ENCODE measurements around the gene KASH5. TPM values are rescaled to one million over a fixed set of nuclear protein-coding genes. Genes with fewer than 3 reads are reported as not detected.

Gene KASH5, protein sequence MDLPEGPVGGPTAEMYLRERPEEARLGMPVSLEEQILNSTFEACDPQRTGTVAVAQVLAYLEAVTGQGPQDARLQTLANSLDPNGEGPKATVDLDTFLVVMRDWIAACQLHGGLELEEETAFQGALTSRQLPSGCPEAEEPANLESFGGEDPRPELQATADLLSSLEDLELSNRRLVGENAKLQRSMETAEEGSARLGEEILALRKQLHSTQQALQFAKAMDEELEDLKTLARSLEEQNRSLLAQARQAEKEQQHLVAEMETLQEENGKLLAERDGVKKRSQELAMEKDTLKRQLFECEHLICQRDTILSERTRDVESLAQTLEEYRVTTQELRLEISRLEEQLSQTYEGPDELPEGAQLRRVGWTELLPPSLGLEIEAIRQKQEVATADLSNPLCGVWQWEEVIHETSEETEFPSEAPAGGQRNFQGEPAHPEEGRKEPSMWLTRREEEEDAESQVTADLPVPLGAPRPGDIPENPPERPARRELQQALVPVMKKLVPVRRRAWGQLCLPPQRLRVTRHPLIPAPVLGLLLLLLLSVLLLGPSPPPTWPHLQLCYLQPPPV
- not detected in 2 replicates for total RNA-seq
- long read RNA-seq: 0 reads

DNA sequence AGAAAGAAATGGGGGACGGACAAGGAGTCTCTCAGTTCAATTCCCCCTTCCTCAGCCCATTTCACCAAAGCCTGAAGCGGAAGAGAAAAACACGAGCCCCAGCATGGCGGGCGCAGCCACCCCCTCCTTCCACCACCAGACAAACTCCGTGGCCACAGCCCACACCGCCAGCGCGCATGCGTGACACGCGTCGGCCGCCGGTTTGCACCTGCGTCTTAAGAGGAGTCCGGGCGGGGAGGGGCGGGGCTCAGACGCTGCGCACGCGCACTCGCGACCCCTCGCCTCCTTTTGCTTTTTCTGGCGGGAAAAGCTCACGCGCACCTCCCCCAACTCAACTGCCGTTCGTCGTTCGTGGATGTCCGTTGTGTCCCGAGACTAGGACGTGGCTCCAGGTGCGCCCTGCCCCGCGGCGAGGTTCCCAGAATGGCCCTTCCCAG is at the start of gene KASH5:
Gene KASH5, plus strand, starts transcription at position 314 of the 437 bp plus-strand sequence. CDS start 2,635 bp downstream, outside the sequence.
- TF ChIP-seq, protein P1, sequence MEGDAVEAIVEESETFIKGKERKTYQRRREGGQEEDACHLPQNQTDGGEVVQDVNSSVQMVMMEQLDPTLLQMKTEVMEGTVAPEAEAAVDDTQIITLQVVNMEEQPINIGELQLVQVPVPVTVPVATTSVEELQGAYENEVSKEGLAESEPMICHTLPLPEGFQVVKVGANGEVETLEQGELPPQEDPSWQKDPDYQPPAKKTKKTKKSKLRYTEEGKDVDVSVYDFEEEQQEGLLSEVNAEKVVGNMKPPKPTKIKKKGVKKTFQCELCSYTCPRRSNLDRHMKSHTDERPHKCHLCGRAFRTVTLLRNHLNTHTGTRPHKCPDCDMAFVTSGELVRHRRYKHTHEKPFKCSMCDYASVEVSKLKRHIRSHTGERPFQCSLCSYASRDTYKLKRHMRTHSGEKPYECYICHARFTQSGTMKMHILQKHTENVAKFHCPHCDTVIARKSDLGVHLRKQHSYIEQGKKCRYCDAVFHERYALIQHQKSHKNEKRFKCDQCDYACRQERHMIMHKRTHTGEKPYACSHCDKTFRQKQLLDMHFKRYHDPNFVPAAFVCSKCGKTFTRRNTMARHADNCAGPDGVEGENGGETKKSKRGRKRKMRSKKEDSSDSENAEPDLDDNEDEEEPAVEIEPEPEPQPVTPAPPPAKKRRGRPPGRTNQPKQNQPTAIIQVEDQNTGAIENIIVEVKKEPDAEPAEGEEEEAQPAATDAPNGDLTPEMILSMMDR (IDR thresholded peaks at IDR 0.05; ENCODE audit: unreplicated experiment): no peak
- Mint-ChIP-seq H3K4me3 (ENCODE audit: low read depth) (no peak within 1 kb of the TSS), H3K27me3 (peaks cover 23% of the 10 kb centered on the region), H3K36me3 (ENCODE audit: insufficient read depth) (no peaks in the 10 kb centered on the region), H3K4me1 (ENCODE audit: low read depth) (no peaks in the 10 kb centered on the region), H3K27ac (no peak within 1 kb of the TSS), H3K9me3 (ENCODE audit: low read depth) (peaks cover 3% of the 10 kb centered on the region)
- no peak for DNase-seq (ENCODE audit: low spot score, unreplicated experiment)

DNA sequence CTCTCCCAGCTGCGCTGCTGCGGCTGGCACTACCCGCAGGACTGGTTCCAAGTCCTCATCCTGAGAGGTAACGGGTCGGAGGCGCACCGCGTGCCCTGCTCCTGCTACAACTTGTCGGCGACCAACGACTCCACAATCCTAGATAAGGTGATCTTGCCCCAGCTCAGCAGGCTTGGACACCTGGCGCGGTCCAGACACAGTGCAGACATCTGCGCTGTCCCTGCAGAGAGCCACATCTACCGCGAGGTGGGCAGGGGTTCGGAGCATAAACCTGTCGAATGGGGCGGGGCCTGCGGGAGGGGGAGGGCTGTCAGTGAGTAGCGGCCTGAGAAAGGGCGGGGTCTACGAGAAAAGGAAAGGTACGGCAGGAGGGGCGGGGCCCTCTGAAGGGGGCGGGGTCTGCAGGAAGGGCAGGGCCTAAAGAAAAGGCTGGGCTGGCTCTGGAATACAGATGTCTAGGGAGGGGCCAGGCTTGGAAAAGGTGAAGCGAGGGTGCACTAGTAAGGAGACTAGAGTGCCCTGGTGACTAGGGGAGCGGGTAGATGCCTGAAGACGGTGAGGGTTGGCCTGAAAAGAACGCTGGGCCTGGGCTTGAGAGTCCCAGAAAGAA is 49.3 kb upstream of the KASH5 start:
- TF ChIP-seq, protein P1 (IDR thresholded peaks at IDR 0.05; ENCODE audit: unreplicated experiment): peak; percentile 19
- Mint-ChIP-seq H3K36me3 (ENCODE audit: insufficient read depth) (peaks cover 34% of the 10 kb centered on the region), H3K4me3 (ENCODE audit: low read depth) (peak overlapping the region; percentile 55), H3K9me3 (ENCODE audit: low read depth) (no peaks in the 10 kb centered on the region), H3K4me1 (ENCODE audit: low read depth) (peaks cover 15% of the 10 kb centered on the region), H3K27ac (peak overlapping the region; percentile 87), H3K27me3 (no peaks in the 10 kb centered on the region)
- peak; percentile 88 for DNase-seq (ENCODE audit: low spot score, unreplicated experiment)

- Mint-ChIP-seq H3K9me3 (ENCODE audit: low read depth) (no peaks in the 10 kb centered on the region), H3K27me3 (no peaks in the 10 kb centered on the region), H3K4me1 (ENCODE audit: low read depth) (peaks cover 15% of the 10 kb centered on the region), H3K27ac (peak overlapping the region; percentile 87), H3K4me3 (ENCODE audit: low read depth) (no peak overlapping the region), H3K36me3 (ENCODE audit: insufficient read depth) (peaks cover 38% of the 10 kb centered on the region)
- peak; percentile 44 for DNase-seq (ENCODE audit: low spot score, unreplicated experiment)
- TF ChIP-seq, protein P1 (IDR thresholded peaks at IDR 0.05; ENCODE audit: unreplicated experiment): no peak
Observed at GRCh38 chr19:49339301-49340068, 48.6 kb upstream of the KASH5 start.

DNA sequence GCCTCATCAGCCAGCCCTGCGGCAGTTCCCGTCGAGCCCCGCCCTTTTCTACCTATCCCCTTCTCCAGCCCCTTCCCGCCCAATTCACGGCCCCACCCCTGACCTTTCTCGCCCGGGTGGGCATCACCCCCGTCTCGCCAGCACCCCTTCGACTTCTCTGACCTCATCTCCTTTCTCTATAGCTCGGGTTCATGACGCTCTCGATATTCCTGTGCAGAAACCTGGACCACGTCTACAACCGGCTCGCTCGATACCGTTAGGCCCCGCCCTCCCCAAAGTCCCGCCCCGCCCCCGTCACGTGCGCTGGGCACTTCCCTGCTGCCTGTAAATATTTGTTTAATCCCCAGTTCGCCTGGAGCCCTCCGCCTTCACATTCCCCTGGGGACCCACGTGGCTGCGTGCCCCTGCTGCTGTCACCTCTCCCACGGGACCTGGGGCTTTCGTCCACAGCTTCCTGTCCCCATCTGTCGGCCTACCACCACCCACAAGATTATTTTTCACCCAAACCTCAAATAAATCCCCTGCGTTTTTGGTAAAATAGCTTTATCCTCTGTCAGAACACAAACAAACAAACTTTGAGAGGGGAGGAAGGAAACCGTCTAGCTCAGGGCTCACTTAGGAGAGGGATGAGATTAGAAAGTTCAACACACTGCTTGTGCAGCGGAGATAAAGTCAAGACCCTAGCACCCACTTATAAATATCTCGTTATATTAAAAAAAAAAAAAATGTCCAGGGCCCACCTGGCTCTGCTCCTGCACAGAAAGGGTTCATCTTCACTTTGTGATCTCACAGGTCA is 47.8 kb upstream of the KASH5 start:
- no peak for DNase-seq (ENCODE audit: low spot score, unreplicated experiment)
- Mint-ChIP-seq H3K27ac (peak overlapping the region; percentile 93), H3K4me1 (ENCODE audit: low read depth) (peaks cover 15% of the 10 kb centered on the region), H3K27me3 (no peaks in the 10 kb centered on the region), H3K4me3 (ENCODE audit: low read depth) (peak overlapping the region; percentile 35), H3K9me3 (ENCODE audit: low read depth) (no peaks in the 10 kb centered on the region), H3K36me3 (ENCODE audit: insufficient read depth) (peaks cover 44% of the 10 kb centered on the region)
- TF ChIP-seq, protein P1 (IDR thresholded peaks at IDR 0.05; ENCODE audit: unreplicated experiment): no peak

Measured in progenitor cell of endocrine pancreas (in vitro differentiated cells).